ENCODE measurements around the gene OR1N2.
"Not testable (repeated sequence)": the region's sequence is repeated elsewhere in the genome, so short reads cannot be mapped to it uniquely, and the experiment has no call there.

Gene OR1N2, protein sequence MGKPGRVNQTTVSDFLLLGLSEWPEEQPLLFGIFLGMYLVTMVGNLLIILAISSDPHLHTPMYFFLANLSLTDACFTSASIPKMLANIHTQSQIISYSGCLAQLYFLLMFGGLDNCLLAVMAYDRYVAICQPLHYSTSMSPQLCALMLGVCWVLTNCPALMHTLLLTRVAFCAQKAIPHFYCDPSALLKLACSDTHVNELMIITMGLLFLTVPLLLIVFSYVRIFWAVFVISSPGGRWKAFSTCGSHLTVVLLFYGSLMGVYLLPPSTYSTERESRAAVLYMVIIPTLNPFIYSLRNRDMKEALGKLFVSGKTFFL

DNA sequence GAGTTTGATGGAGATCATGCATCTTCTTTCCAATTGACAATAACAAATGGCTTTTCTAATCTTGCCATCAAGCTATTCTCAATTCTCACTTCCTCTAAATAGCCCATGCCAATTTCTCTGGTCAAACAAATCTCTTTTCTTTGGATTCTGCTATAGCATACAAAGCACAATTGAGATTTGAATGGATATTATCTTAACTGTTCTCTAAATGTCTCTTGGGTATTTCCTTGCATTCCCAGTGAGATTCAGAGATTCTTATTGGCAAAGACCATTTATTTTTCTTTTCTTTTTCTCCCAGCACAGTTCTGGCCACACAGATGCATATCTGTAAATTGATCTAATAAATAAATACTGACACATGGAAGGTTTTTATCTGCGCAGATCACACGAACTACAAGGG lies at the start of gene OR1N2:
Gene OR1N2 (plus strand): TSS at position 301 of the 400 bp plus-strand sequence. CDS start 100 bp downstream, outside the sequence.
- no peak for DNase-seq

DNA sequence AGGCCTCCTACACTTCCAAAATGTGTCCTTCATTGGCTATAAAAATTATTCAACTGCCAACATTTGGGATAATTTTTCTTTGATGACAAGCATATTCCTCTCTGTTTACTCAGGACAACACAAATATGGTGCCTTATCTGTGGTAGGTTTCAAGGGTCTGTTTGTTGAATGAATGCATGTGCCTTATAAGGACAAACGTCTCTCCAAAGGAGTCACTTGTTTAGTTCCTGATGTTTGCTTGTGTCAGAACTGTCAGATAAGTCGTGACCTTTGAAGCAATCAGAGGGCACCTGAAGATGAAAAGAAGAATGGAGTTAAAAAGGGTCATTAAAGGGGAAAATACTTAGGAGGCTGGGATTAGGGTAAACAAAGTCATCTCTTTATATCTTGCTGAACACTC lies 45.9 kb upstream of the OR1N2 start:
- DNase-seq, result no peak

- no peak for DNase-seq
Measured at GRCh38 chr9:122510502-122510901, 42.4 kb upstream of the OR1N2 start, which contains the start of gene OR1J2. Gene OR1J2, plus strand, starts transcription at chr9:122510802. Its CDS starts 0 bp downstream, at chr9:122510802.

- no peak for DNase-seq
Measured at GRCh38 chr9:122518226-122518625, 34.7 kb upstream of the OR1N2 start.

DNA sequence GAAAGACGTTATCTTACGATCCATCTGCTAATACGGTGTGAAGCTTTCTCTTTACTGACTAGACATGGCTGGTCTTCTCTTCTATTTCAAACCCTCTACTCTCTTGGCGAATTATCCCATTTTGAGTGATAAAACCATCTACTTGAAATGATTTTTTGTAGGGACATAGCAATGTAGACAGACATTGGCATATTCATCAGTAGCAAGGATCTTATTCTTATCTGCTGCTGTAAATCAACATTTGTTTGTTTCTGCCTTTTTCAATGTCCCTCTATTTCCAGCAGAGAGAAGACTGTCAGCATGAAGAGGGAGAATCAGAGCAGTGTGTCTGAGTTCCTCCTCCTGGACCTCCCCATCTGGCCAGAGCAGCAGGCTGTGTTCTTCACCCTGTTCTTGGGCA lies 34.1 kb upstream of the OR1N2 start, which contains the start of gene OR1J4:
Gene OR1J4 (plus strand): TSS at position 301 of the 400 bp plus-strand sequence. CDS start 0 bp downstream, at position 301.
- DNase-seq, result no peak

DNA sequence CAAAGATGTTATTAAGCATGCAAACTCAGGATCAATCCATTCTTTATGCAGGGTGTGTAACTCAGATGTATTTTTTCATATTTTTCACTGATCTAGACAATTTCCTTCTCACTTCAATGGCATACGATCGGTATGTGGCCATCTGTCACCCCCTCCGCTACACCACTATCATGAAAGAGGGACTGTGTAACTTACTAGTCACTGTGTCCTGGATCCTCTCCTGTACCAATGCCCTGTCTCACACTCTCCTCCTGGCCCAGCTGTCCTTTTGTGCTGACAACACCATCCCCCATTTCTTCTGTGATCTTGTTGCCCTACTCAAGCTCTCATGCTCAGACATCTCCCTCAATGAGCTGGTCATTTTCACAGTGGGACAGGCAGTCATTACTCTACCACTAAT lies 33.5 kb upstream of the OR1N2 start:
- no peak for DNase-seq

DNA sequence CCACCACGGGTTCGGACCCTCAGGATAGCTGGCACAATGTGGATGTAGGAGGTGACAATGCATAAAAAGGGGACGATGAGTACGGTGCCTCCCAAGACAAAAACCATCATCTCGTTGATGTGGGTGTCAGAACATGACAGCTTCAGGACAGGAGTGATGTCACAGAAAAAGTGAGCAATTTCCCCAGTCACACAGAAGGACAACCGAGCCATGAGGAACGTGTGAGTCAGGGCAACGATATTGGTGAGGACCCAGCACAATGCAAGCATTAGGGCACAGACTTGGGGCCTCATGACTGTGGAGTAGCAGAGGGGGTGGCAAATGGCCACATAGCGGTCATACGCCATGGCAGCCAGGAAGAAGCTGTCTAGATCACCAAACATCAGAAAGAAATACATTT lies 26.3 kb upstream of the OR1N2 start:
- DNase-seq, result no peak

GRCh38 chr9:122527193-122527592 lies 25.7 kb upstream of the OR1N2 start, which contains the start of gene OR1N1:
Gene OR1N1, minus strand, starts transcription at chr9:122527293. Its CDS starts 0 bp downstream, at chr9:122527293.
- no peak for DNase-seq

DNA sequence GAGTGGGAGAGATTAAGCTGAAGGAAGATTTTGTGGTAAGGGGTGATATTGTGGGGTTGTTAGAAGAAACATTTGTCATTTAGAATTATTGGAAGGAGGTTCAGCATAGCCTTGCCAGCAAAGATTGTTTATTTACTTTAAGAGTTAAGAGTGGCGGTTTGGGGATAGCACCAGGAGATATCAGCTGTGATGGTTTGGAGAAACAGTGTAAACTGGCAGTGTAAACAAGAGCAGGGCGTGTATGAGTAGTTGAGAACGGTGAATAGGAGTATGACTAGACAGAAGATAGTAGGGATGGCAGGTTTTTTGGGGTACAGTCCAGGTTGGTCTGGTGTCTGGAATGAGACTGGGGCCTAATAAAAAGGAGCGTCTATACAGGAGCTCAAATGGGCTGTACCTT lies 21.8 kb upstream of the OR1N2 start:
- not testable (repeated sequence) for DNase-seq

GRCh38 chr9:122536134-122536533 lies 16.8 kb upstream of the OR1N2 start:
- no peak for DNase-seq

- not testable (repeated sequence) for DNase-seq
Measured at GRCh38 chr9:122537066-122537465, 15.8 kb upstream of the OR1N2 start.

DNA sequence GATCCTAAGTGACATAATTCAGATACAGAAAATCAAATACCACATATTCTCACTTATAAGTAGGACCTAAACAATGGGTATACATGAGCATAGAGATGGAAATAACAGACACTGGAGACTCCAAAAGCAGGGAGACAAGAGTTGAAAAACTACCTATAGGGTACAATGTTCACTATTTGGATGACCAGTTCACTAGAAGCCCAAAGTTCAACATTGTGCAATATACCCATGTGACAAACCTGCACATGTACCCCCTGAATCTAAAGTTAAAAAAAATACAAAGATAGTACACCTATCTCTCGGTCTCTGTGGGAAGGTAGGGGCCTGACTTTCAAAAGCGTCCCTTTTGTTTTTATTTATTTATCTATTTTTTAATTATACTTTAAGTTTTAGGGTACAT lies 14.2 kb upstream of the OR1N2 start:
- DNase-seq, result no peak

- DNase-seq, result no peak
Measured at GRCh38 chr9:122546196-122546595, 6.7 kb upstream of the OR1N2 start.

DNA sequence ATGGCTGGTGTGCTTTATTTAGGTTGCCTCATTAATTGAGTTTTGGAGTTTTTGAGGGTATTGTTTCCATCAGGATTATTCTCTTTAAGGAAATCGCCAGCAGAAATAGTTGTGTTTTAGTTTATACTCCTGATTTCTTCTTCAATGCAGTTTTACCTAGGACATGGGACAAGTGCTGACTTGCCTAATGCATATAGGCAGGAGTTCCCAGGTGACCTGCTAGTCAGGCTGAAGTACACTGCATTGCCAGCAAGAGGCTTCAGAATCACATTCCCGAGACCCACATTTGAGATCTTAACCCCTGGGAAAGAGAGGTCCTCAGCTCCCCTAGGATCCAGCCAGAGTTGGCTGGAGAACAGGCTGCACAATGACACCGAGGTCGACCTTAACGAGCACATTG lies 1.5 kb upstream of the OR1N2 start:
- DNase-seq, result no peak

DNA sequence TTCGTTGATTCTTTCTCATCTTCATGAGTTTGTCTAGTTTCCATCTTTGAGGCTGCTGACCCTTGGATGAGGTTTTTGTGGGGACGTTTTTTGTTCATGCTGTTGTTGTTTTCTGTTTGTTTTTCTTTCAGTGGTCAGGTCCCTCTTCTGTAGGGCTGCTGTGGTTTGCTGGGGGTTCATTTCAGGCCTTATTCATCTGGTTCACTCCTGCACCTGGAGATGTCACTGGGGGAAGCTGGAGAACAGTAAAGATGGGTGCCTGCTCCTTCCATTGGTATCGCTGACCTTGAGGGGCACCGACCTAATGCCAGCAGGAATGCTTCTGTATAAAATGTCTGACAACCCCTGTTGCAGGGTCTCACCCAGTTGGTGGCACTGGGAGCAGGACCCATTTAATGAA lies 8.5 kb downstream of the OR1N2 start:
- no peak for DNase-seq

GRCh38 chr9:122562134-122562760 lies 9.3 kb downstream of the OR1N2 start:
- DNase-seq, result no peak

DNA sequence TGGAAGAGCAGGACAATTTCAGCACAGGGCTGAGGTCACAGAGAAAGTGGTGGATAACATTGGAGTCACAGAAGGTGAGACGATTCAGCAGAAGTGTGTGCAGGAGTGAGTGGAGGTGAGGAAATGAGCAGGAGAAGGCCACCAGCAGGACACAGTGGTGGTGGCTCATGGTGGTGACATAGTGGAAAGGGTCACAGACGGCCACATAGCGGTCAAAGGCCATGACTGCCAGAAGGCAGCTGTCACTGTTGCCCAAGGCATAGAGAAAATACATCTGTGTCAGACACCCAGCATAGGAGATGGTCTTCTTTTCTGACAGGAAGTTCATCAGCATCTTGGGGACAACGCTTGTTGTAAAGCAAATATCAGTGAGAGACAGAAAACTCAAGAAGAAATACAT lies 15.0 kb downstream of the OR1N2 start:
- no peak for DNase-seq

GRCh38 chr9:122572456-122572855 lies 19.5 kb downstream of the OR1N2 start:
- no peak for DNase-seq

DNA sequence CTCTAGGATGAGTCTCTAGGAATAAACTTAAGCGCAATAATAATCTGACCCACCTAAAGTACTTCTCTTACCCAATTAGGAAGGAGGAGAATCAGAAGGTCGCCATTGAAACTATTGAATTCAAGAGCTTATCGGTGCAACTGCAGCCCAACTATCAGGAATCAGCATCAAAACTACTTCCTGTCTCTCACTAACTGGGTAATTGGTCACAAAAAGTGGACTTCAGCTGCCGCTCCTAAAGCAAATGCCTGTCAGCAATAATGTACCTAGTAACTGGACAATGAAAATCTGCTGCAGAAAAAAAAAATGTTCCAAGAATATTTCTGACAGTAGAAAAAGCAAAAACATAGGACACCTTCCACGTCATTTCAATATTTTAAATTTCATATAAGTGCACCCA lies 27.0 kb downstream of the OR1N2 start:
- no peak for DNase-seq

- no peak for DNase-seq
Measured at GRCh38 chr9:122580360-122580759, 27.4 kb downstream of the OR1N2 start.

DNA sequence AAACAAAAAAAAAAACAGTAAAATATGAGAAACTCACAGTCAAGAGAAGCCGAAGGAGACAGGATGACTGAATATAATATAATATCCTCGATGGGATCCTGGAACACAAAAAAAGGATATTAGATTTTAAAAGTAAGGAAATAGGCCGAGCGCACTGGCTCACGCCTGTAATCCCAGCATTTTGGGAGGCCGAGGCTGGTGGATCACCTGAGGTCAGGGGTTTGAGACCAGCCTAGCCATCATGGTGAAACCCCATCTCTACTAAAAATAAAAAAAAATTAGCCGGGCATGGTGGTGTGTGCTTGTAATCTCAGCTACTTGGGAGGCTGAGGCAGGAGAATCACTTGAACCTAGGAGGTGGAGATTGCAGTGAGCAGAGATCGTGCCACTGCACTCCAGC lies 30.4 kb downstream of the OR1N2 start, which contains the start of gene OR1L8:
Gene OR1L8 (minus strand): TSS at position 101 of the 400 bp plus-strand sequence. CDS start 14,907 bp downstream, outside the sequence.
- DNase-seq, result not testable (repeated sequence)

Data from activated CD4-positive, CD25-positive, alpha-beta regulatory T cell (primary cell).